Hepatocyte (in vitro differentiated cells): ENCODE measurements around the gene REM2. TPM values are rescaled to one million over a fixed set of nuclear protein-coding genes. Genes with fewer than 3 reads are reported as not detected.

Source experiments
- DNase-seq: peaks from one replicate; pipeline ENCODE4 v3.0.0-alpha.2; 2016; ENCODE audit warnings: low spot score
- H2AFZ ChIP-seq: fragments of 200-600 bp; sonication (generic); 2 replicates; pipeline ENCODE4 v1.6.0; 2016; ENCODE audit warnings: antibody characterized with exemption, mild to moderate bottlenecking
- H3K27ac ChIP-seq: fragments of 200-600 bp; sonication (generic); 2 replicates; pipeline ENCODE4 v1.5.1; 2016; ENCODE audit warnings: mild to moderate bottlenecking
- H3K27me3 ChIP-seq: fragments of 200-600 bp; sonication (generic); 2 replicates; pipeline ENCODE4 v1.6.1; 2016
- H3K36me3 ChIP-seq: fragments of 200-600 bp; sonication (generic); replicated peaks from 2 replicates; pipeline ENCODE4 v1.5.1; 2016; ENCODE audit warnings: low read depth; ENCODE audit not compliant: insufficient read depth
- H3K4me1 ChIP-seq: fragments of 200-600 bp; sonication (generic); 2 replicates; pipeline ENCODE4 v1.5.1; 2016; ENCODE audit warnings: mild to moderate bottlenecking, moderate library complexity; ENCODE audit not compliant: insufficient read depth
- H3K4me2 ChIP-seq: fragments of 200-600 bp; sonication (generic); 2 replicates; pipeline ENCODE4 v1.6.0; 2016
- H3K4me3 ChIP-seq: fragments of 200-600 bp; sonication (generic); 2 replicates; pipeline ENCODE4 v1.5.1; 2016; ENCODE audit warnings: mild to moderate bottlenecking
- H3K79me2 ChIP-seq: fragments of 200-600 bp; sonication (generic); 2 replicates; pipeline ENCODE4 v1.6.0; 2017; ENCODE audit warnings: mild to moderate bottlenecking
- H3K9me2 ChIP-seq: fragments of 200-600 bp; sonication (generic); replicated peaks from 2 replicates; pipeline ENCODE4 v1.6.0; 2017; ENCODE audit warnings: mild to moderate bottlenecking; ENCODE audit not compliant: insufficient read depth
- H3K9me3 ChIP-seq: fragments of 200-600 bp; sonication (generic); 2 replicates; pipeline ENCODE4 v1.5.1; 2016; ENCODE audit warnings: low read depth, mild to moderate bottlenecking
- H4K20me1 ChIP-seq: fragments of 200-600 bp; sonication (generic); 2 replicates; pipeline ENCODE4 v1.6.0; 2016; ENCODE audit warnings: mild to moderate bottlenecking; ENCODE audit not compliant: insufficient read depth, poor library complexity, severe bottlenecking
- CTCF ChIP-seq: fragments of 200-600 bp; sonication (generic); IDR thresholded peaks from 2 replicates; pipeline ENCODE4 v1.5.1; 2016; ENCODE audit warnings: antibody characterized with exemption, mild to moderate bottlenecking; ENCODE audit not compliant: poor library complexity
- EZH2 ChIP-seq: fragments of 200-600 bp; sonication (generic); IDR thresholded peaks from 2 replicates; pipeline ENCODE4 v1.6.1; 2016; ENCODE audit warnings: antibody characterized with exemption, mild to moderate bottlenecking, borderline replicate concordance
- EZH2phosphoT487 ChIP-seq: fragments of 200-600 bp; sonication (generic); IDR thresholded peaks from one replicate; pipeline ENCODE4 v1.6.1; 2018; ENCODE audit warnings: antibody characterized with exemption, mild to moderate bottlenecking, low read depth, moderate library complexity; ENCODE audit not compliant: unreplicated experiment, severe bottlenecking
- WGBS: methylation state at CpG from one replicate; pipeline ENCODE4 v1.1.6; 2016; ENCODE audit warnings: low lambda C conversion rate; ENCODE audit errors: missing lambda C conversion rate; 5-methylcytosine and 5-hydroxymethylcytosine counted together
- polyA plus RNA-seq: library from polyadenylated mRNA; unstranded; fragments of >200 nt; fragmentation: Nextera tagmentation; extraction: Ambion mirVana; gene quantifications from 2 replicates; pipeline ENCODE4 v1.2.1, GENCODE V29; 2016
- total RNA-seq: library from RNA; depleted of rRNA; stranded (reverse); fragments of >200 nt; gene quantifications from 2 replicates; pipeline ENCODE4 v1.2.3, GENCODE V29; 2014

The REM2 gene
- total and polyA plus RNA-seq, 2 experiments from 2014 or later = 1.9 to 5.5 TPM

DNA sequence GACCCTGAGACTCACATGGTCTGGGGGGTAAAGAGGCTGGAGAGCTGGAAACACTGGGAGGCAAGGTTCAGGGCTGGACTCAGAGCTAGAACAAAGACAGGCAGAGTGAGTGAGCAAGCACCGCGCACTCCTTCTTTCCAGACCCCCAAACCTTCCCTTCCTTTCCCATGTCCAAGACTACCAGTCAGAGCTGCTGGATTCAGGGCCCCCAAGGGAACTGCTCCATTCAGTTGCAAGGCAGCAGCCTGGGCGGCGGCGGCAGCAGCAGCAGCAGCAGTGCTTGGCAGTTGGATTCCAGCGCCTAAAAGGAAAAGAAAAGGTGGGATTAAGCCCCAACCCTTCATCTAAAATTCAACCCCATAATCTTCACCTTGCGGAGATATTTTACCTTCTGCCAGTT is 18.8 kb downstream of the REM2 start:
- WGBS = 93% methylated on average over 7 of the region's 7 CpGs
- Histone ChIP-seq H3K4me2 (no peak overlapping the region), H2AFZ (no peak overlapping the region), H3K9me2 (no peaks in the 10 kb centered on the region), H3K9me3 (no peaks in the 10 kb centered on the region), H3K27ac (no peak overlapping the region), H3K27me3 (no peaks in the 10 kb centered on the region), H3K4me1 (peaks cover 4% of the 10 kb centered on the region), H4K20me1 (no peaks in the 10 kb centered on the region), H3K4me3 (no peak overlapping the region), H3K36me3 (no peaks in the 10 kb centered on the region), H3K79me2 (peaks cover 9% of the 10 kb centered on the region)
- no peak for DNase-seq
- TF ChIP-seq CTCF = no peak
- no peak for TF ChIP-seq EZH2
- no peak for TF ChIP-seq EZH2phosphoT487

GRCh38 chr14:22903742-22904087 is 20.7 kb downstream of the REM2 start:
- Histone ChIP-seq H3K79me2 (peaks cover 14% of the 10 kb centered on the region), H3K36me3 (no peaks in the 10 kb centered on the region), H3K9me2 (no peaks in the 10 kb centered on the region), H3K4me3 (no peak overlapping the region), H4K20me1 (no peaks in the 10 kb centered on the region), H2AFZ (no peak overlapping the region), H3K4me1 (peaks cover 4% of the 10 kb centered on the region), H3K27me3 (no peaks in the 10 kb centered on the region), H3K9me3 (no peaks in the 10 kb centered on the region), H3K27ac (peak overlapping the region; percentile 72), H3K4me2 (no peak overlapping the region)
- WGBS = 91% methylated on average over 2 of the region's 2 CpGs
- no peak for TF ChIP-seq EZH2phosphoT487
- no peak for TF ChIP-seq CTCF
- no peak for TF ChIP-seq EZH2
- no peak for DNase-seq

DNA sequence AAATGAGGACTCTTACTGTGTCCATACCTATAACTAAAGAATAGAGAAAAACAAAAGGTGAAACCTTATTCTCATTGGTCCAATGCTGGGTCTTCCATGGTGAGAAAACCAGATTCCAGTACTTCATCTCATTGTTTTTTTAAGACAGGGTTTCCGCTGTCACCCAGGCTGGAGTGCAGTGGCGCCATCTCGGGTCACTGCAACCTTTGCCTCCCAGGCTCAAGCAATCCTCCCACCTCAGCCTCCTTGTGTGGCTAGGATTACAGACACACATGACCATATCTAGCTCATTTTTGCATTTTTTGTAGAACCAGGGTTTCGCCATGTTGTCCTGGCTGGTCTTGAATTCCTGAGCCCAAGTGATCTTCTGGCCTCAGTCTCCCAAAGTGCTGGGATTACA is 22.6 kb downstream of the REM2 start:
- H3K4me1 ChIP-seq = no peaks in the 10 kb centered on the region
- no peak for DNase-seq
- WGBS = 95% methylated on average over 4 of the region's 4 CpGs
- no peaks in the 10 kb centered on the region for H3K36me3 ChIP-seq
- H3K4me3 ChIP-seq = no peak overlapping the region
- no peak overlapping the region for H3K4me2 ChIP-seq
- TF ChIP-seq EZH2phosphoT487 = no peak
- TF ChIP-seq EZH2 = no peak
- TF ChIP-seq CTCF = no peak
- H4K20me1 ChIP-seq = no peaks in the 10 kb centered on the region
- no peaks in the 10 kb centered on the region for H3K9me3 ChIP-seq
- no peaks in the 10 kb centered on the region for H3K9me2 ChIP-seq
- H3K27ac ChIP-seq = no peak overlapping the region
- peaks cover 29% of the 10 kb centered on the region for H3K79me2 ChIP-seq
- no peaks in the 10 kb centered on the region for H3K27me3 ChIP-seq
- no peak overlapping the region for H2AFZ ChIP-seq

- Histone ChIP-seq H3K36me3 (no peaks in the 10 kb centered on the region), H3K4me3 (no peak overlapping the region)
- WGBS = 98% methylated on average over 20 of the region's 20 CpGs
Observed at GRCh38 chr14:22906073-22906472, 23.1 kb downstream of the REM2 start.

More at GRCh38 chr14:22906073-22906472, 23.1 kb downstream of the REM2 start:
- no peak overlapping the region for H3K4me2 ChIP-seq
- H4K20me1 ChIP-seq = no peaks in the 10 kb centered on the region
- no peaks in the 10 kb centered on the region for H3K9me2 ChIP-seq
- no peaks in the 10 kb centered on the region for H3K4me1 ChIP-seq
- DNase-seq = no peak
- no peak overlapping the region for H3K27ac ChIP-seq
- no peaks in the 10 kb centered on the region for H3K9me3 ChIP-seq
- no peak overlapping the region for H2AFZ ChIP-seq
- H3K27me3 ChIP-seq = no peaks in the 10 kb centered on the region
- H3K79me2 ChIP-seq = peaks cover 34% of the 10 kb centered on the region
- TF ChIP-seq CTCF (no peak), EZH2phosphoT487 (no peak), EZH2 (no peak)
